Measurements from ENCODE around the gene NADSYN1.

DNA sequence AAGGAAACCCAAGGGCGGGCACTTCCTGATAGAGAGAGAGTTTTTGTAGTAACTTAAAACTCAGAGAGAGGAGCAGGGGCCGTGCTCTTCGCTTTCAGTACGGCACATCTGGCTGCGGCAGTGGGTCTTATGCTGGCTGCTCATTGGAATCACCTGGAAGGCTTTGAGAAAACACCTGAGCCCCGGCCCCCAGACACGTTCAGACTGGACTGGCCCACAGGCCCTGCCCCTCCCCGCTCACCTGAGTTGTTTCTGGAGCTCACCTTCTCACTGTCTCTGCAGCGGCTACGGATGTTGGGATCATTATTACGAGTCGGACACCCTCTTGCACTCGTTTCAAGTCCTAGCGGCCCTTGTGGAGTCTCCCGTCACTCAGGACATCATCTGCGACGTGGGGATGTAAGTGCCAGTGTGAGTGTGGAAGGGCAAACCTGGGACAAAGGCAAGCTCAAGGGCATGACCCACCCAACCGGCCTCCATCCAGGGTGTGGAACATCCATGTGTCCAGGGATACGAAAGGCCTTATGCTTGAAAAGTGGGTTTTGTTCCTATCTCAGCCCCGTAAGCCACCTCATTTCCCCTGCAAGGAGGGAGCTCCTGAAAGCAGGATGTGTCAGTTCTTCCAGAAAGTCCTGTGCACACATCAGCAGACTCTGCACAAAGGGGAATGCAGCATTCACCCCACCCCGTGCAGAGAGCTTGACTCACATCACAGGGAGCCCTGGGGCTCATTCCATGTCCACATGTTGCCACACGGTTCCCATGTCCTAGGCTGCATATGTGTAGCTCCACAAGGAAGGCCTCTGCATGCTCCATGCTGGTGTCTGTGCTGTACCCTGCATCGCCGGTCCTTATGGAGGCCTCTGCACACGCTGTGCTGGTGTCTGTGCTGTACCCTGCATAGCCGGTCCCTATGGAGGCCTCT is 5.4 kb downstream of the NADSYN1 start:
- TF ChIP-seq CTCF (IDR thresholded peaks at IDR 0.05; ENCODE audit: low read depth, low read length, poor library complexity, severe bottlenecking): no peak
- no peak for TF ChIP-seq EZH2phosphoT487 (IDR thresholded peaks at IDR 0.05; ENCODE audit: borderline replicate concordance, low read length)

Data from DOHH2 (cell line).